Measurements from ENCODE around the gene TASOR.
"Not testable (repeated sequence)": the region's sequence is repeated elsewhere in the genome, so short reads cannot be mapped to it uniquely, and the experiment has no call there.

Gene TASOR

GRCh38 chr3:56683122-56683817, at the start of gene TASOR:
Gene TASOR, minus strand, starts transcription at chr3:56683265. Its CDS starts 259 bp downstream, at chr3:56683006.
- DNase-seq, result peak; percentile 82

- no peak for DNase-seq
These were observed 49.0 kb upstream of the TASOR start for GRCh38 chr3:56732109-56732508.

- peak; percentile 30 for DNase-seq
These were observed 42.1 kb upstream of the TASOR start for GRCh38 chr3:56725175-56725574.

GRCh38 chr3:56724676-56725075, 41.6 kb upstream of the TASOR start:
- DNase-seq, result no peak

- DNase-seq, result no peak
These were observed 37.8 kb upstream of the TASOR start for GRCh38 chr3:56720849-56721248.

- DNase-seq, result not testable (repeated sequence)
These were observed 35.7 kb upstream of the TASOR start for GRCh38 chr3:56718809-56719208.

- no peak for DNase-seq
These were observed 28.3 kb upstream of the TASOR start for GRCh38 chr3:56711344-56711743.

GRCh38 chr3:56707412-56707811, 24.3 kb upstream of the TASOR start:
- not testable (repeated sequence) for DNase-seq

- DNase-seq, result no peak
These were observed 23.6 kb upstream of the TASOR start for GRCh38 chr3:56706629-56707028.

GRCh38 chr3:56704706-56705105, 21.6 kb upstream of the TASOR start:
- DNase-seq, result no peak

GRCh38 chr3:56702490-56703315, 19.6 kb upstream of the TASOR start:
- DNase-seq, result peak; percentile 50

GRCh38 chr3:56700151-56700550, 17.1 kb upstream of the TASOR start:
- DNase-seq, result no peak

- no peak for DNase-seq
These were observed 12.0 kb upstream of the TASOR start for GRCh38 chr3:56694867-56695683.

GRCh38 chr3:56693750-56694149, 10.7 kb upstream of the TASOR start:
- no peak for DNase-seq

- not testable (repeated sequence) for DNase-seq
These were observed 9.7 kb upstream of the TASOR start for GRCh38 chr3:56692520-56693433.

GRCh38 chr3:56692001-56692365, 8.9 kb upstream of the TASOR start:
- DNase-seq, result not testable (repeated sequence)

GRCh38 chr3:56691165-56692000, 8.3 kb upstream of the TASOR start:
- DNase-seq, result no peak

GRCh38 chr3:56689303-56689702, 6.2 kb upstream of the TASOR start:
- DNase-seq, result no peak

GRCh38 chr3:56688191-56688590, 5.1 kb upstream of the TASOR start:
- no peak for DNase-seq

GRCh38 chr3:56684029-56684428, 964 bp upstream of the TASOR start:
- DNase-seq, result no peak

GRCh38 chr3:56682462-56683121, 473 bp downstream of the TASOR start:
- peak; percentile 61 for DNase-seq

All from activated T-cell treated with anti-CD3 and anti-CD28 coated beads for 4 hours (primary cell).